ENCODE measurements around the gene SCGB3A1. TPM values are rescaled to one million over a fixed set of nuclear protein-coding genes. Genes with fewer than 3 reads are reported as not detected.

The SCGB3A1 gene
- total RNA-seq, 2 donors from 2014 or later, result 32.2 to 412 TPM

DNA sequence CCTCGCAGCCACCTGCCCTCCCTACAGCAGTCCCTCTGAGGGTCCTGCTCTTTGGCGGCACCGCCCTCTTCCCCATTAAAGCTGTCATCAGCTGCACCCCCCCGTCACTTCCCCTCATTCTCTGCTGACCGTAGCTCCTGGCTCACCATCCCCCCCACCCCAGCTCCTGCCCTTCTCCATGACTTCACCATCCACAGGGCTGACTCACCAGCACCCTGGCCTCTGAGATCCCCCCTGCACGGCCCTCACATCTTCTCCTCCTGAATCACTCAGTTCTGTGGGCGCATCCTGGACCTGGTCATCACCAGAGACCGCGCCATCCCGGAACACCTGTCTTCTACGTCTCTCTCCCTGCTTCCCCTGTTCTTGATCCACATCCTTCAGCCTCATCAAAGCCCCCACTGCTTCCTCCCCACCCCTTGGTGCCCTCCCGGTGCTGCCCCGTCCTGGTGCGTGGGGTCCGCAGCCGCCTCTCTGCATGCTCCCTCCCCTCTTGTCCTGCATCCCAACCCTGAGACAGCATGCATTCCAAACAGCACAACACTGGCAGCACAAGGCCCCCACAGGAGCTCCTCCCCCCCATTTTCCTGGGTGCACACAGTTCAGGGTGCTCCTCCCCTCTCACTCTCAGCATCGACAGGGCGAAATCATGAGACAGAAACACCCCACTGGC, 45.2 kb upstream of the SCGB3A1 start:
- intact Hi-C loops (cut with DNase I), result no loop called here
- 68% methylated on average over 18 of the region's 18 CpGs for WGBS
- Histone ChIP-seq H3K36me3 (no peaks in the 10 kb centered on the region), H3K27ac (no peak overlapping the region), H3K9me3 (no peaks in the 10 kb centered on the region), H3K27me3 (replicated peaks; ENCODE audit: insufficient read depth) (no peaks in the 10 kb centered on the region), H3K4me1 (replicated peaks) (no peaks in the 10 kb centered on the region), H3K4me3 (no peak overlapping the region)
- no peak for DNase-seq (ENCODE audit: low spot score)
- TF ChIP-seq POLR2AphosphoS5 (IDR thresholded peaks at IDR 0.05), result no peak
- TF ChIP-seq, protein P1, sequence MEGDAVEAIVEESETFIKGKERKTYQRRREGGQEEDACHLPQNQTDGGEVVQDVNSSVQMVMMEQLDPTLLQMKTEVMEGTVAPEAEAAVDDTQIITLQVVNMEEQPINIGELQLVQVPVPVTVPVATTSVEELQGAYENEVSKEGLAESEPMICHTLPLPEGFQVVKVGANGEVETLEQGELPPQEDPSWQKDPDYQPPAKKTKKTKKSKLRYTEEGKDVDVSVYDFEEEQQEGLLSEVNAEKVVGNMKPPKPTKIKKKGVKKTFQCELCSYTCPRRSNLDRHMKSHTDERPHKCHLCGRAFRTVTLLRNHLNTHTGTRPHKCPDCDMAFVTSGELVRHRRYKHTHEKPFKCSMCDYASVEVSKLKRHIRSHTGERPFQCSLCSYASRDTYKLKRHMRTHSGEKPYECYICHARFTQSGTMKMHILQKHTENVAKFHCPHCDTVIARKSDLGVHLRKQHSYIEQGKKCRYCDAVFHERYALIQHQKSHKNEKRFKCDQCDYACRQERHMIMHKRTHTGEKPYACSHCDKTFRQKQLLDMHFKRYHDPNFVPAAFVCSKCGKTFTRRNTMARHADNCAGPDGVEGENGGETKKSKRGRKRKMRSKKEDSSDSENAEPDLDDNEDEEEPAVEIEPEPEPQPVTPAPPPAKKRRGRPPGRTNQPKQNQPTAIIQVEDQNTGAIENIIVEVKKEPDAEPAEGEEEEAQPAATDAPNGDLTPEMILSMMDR (IDR thresholded peaks at IDR 0.05), result no peak
- TF ChIP-seq POLR2A (IDR thresholded peaks at IDR 0.05), result no peak

DNA sequence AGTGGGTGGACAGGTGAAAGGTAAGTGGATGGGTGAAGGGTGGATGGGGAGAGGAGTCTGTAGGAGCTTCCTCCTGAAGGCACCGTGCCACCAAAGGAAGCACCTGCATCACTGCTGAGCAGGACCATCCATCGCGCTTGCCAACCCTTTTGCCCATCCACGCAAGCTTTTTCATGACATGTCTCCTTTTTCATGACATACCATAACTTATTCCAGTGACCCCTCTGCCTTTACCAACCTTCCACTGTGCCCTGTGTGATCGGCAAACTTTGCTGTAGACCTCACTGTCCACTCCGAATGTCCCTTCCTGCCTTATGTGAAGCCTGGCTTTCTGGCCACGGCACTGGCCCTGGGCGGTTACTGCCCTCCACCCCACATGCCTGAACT, 44.7 kb upstream of the SCGB3A1 start:
- Histone ChIP-seq H3K27me3 (replicated peaks; ENCODE audit: insufficient read depth) (no peaks in the 10 kb centered on the region), H3K9me3 (no peaks in the 10 kb centered on the region), H3K4me1 (replicated peaks) (no peaks in the 10 kb centered on the region), H3K36me3 (no peaks in the 10 kb centered on the region), H3K27ac (no peak overlapping the region), H3K4me3 (no peak overlapping the region)
- intact Hi-C loops (cut with DNase I), result no loop called here
- 84% methylated on average over 8 of the region's 8 CpGs for WGBS
- no peak for DNase-seq (ENCODE audit: low spot score)
- TF ChIP-seq, protein P1 (IDR thresholded peaks at IDR 0.05), result no peak

DNA sequence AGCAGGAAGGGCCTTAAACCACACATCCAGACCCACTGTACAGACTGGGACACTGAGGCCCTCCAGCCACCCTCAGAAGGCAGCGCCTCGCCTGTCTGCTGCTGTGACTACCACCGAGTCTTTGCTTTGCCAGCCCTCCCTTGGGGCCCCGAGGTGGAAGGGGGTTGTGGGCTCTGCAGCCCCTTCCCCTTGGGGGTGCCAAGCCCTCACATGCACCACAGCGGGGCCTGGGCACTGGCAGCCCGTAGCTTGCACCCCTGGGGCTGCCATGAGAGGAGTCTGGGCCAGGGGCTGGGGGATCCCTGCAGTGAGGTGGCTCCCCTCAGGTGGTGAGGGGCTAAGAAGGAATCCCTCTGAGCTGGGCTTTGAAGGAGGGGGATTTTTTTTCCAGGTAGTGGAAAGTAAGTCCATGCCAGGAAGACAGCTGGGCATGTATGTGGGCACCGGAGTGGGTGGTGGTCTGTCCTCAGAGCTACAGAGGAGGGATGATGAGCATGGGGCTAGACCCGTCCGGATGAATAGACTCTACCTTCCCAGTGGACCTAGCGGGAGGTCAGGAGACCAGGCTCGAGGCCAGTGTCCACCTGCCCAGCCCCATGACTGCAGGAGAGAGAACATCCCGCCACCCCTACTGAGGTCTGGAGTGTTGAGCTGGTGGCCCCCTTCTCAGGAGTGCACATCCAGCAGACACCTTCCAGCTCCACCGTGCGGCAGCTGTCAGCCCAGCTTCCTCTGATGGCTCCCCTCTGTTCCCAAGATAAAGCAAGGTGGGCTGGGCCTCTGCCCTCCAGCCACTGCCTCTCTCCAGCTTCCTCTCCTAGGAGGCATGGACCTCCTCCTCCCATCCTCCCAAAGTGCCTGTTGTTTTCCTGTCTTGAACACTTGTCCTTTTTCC, 42.2 kb upstream of the SCGB3A1 start:
- H3K9me3 ChIP-seq, result no peaks in the 10 kb centered on the region
- no peak overlapping the region for H3K4me3 ChIP-seq
- intact Hi-C loops (cut with DNase I), result no loop called here
- no peaks in the 10 kb centered on the region for H3K36me3 ChIP-seq
- H3K27ac ChIP-seq, result no peak overlapping the region
- 77% methylated on average over 14 of the region's 14 CpGs for WGBS
- no peak for DNase-seq (ENCODE audit: low spot score)
- H3K4me1 ChIP-seq (replicated peaks), result no peaks in the 10 kb centered on the region
- H3K27me3 ChIP-seq (replicated peaks; ENCODE audit: insufficient read depth), result no peaks in the 10 kb centered on the region
- no peak for TF ChIP-seq POLR2AphosphoS5 (IDR thresholded peaks at IDR 0.05)
- no peak for TF ChIP-seq POLR2A (IDR thresholded peaks at IDR 0.05)
- TF ChIP-seq, protein P1 (IDR thresholded peaks at IDR 0.05), result no peak

DNA sequence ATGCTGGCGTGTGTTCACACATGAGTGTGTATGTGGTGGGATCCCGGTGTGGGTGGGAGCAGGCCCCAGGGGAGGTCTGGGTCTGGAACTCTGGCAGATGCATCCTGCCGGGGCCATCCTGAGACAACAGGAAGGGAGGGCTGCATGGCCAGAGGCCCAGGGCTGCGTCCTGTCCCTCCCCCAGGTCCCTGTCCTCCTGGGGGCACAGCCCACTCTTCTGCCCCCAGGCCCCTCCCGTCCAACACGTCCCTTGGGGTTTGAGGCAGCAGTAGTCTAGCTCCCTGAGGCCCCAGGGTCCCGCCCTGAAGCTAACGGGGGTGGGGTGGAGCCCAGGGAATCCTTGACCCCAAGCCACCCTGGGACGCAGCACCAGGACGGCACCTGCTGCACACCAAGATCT, 41.5 kb upstream of the SCGB3A1 start:
- 66% methylated on average over 10 of the region's 10 CpGs for WGBS
- no peak for TF ChIP-seq POLR2AphosphoS5 (IDR thresholded peaks at IDR 0.05)
- TF ChIP-seq POLR2A (IDR thresholded peaks at IDR 0.05), result no peak
- TF ChIP-seq, protein P1 (IDR thresholded peaks at IDR 0.05), result no peak
- H3K27me3 ChIP-seq (replicated peaks; ENCODE audit: insufficient read depth), result no peaks in the 10 kb centered on the region

More for the DNA sequence above, 41.5 kb upstream of the SCGB3A1 start:
- H3K36me3 ChIP-seq, result no peaks in the 10 kb centered on the region
- H3K9me3 ChIP-seq, result no peaks in the 10 kb centered on the region
- no peaks in the 10 kb centered on the region for H3K4me1 ChIP-seq (replicated peaks)
- no peak overlapping the region for H3K27ac ChIP-seq
- no peak for DNase-seq (ENCODE audit: low spot score)
- no peak overlapping the region for H3K4me3 ChIP-seq
- intact Hi-C loops (cut with DNase I), result no loop called here

Data from prostate gland (tissue), 2 donors.